H1 (cell line): ENCODE data around the gene FCAR. TPM values are rescaled to one million over a fixed set of nuclear protein-coding genes. Genes with fewer than 3 reads are reported as not detected.

Experiments
- CTCF ChIA-PET: fragments of 300-600 bp; sonication (Branson Sonifier 250); formaldehyde crosslinking; loops from one replicate; lab custom pipeline; 2021; ENCODE audit not compliant: partially characterized antibody; lab: Charles Lee
- POLR2A ChIA-PET: fragments of 300-600 bp; sonication (Branson Sonifier 250); formaldehyde crosslinking; loops from one replicate; lab custom pipeline; 2021; ENCODE audit warnings: inconsistent platforms; ENCODE audit not compliant: partially characterized antibody; lab: Charles Lee
- DNase-seq, 2 experiments: peaks; one replicate each; pipeline versions ENCODE4 v3.0.0 to v3.0.0-alpha.2; 2010 to 2022; ENCODE audit warnings: low spot score in 2 of 2, low read depth in 1 of 2, mixed read lengths in 1 of 2
- FAIRE-seq: peaks from 2 replicates; lab custom pipeline; 2011; peaks lifted over from hg19 to GRCh38; lab: Jason Lieb, UNC
- H2AFZ ChIP-seq: 2 replicates; pipeline ENCODE4 v1.8.1; 2012; ENCODE audit warnings: low read length, inconsistent platforms
- H2AK5ac ChIP-seq: 2 replicates; pipeline ENCODE4 v1.6.1; 2013; ENCODE audit warnings: low read depth, low read length
- H2BK120ac ChIP-seq: replicated peaks from 2 replicates; pipeline ENCODE3; 2013; ENCODE audit warnings: low read depth, low read length, inconsistent platforms
- H2BK12ac ChIP-seq: 2 replicates; pipeline ENCODE4 v1.6.1; 2013; ENCODE audit warnings: low read depth, low read length
- H2BK15ac ChIP-seq: 2 replicates; pipeline ENCODE4 v1.6.1; 2013; ENCODE audit warnings: low read length
- H2BK20ac ChIP-seq: 2 replicates; pipeline ENCODE4 v1.6.1; 2013; ENCODE audit warnings: low read length
- H2BK5ac ChIP-seq: 2 replicates; pipeline ENCODE4 v1.6.1; 2013; ENCODE audit warnings: low read depth, low read length
- H3K14ac ChIP-seq: 2 replicates; pipeline ENCODE4 v1.6.1; 2013; ENCODE audit warnings: inconsistent platforms; ENCODE audit not compliant: insufficient read length
- H3K18ac ChIP-seq: 2 replicates; pipeline ENCODE4 v1.6.1; 2013; ENCODE audit warnings: low read length; ENCODE audit errors: extremely low read depth
- H3K23ac ChIP-seq: 2 replicates; pipeline ENCODE4 v1.6.1; 2013; ENCODE audit warnings: inconsistent platforms; ENCODE audit not compliant: insufficient read length
- H3K23me2 ChIP-seq: 2 replicates; pipeline ENCODE4 v1.6.1; 2013; ENCODE audit warnings: low read depth, low read length
- H3K27ac ChIP-seq: 2 replicates; pipeline ENCODE4 v1.6.1; 2011; ENCODE audit warnings: low read depth, low read length, inconsistent platforms
- H3K27me3 ChIP-seq, 4 experiments: replicated peaks in 1 of 4; 1 replicate in 1 of 4; 2 replicates in 3 of 4; pipeline versions ENCODE4 v1.6.1 to v1.8.1; 2011 to 2013; ENCODE audit warnings: low read length in 3 of 4, mild to moderate bottlenecking in 3 of 4, inconsistent platforms in 2 of 4, mixed read lengths in 2 of 4, moderate library complexity in 1 of 4; ENCODE audit not compliant: control insufficient read depth in 3 of 4, insufficient read depth in 3 of 4; ENCODE audit errors: extremely low read depth in 1 of 4
- H3K36me3 ChIP-seq, 4 experiments: 2 replicates each; pipeline versions ENCODE4 v1.6.1 to v1.8.1; 2011 to 2013; ENCODE audit warnings: mild to moderate bottlenecking in 4 of 4, low read length in 3 of 4, moderate library complexity in 2 of 4, control low read depth in 1 of 4, inconsistent platforms in 1 of 4; ENCODE audit not compliant: insufficient read depth in 4 of 4, control insufficient read depth in 2 of 4
- H3K4ac ChIP-seq: replicated peaks from 2 replicates; pipeline ENCODE3; 2013; ENCODE audit warnings: low read length, low read depth, mixed read lengths, inconsistent platforms; ENCODE audit not compliant: insufficient read length
- H3K4me1 ChIP-seq, 4 experiments: replicated peaks in 1 of 4; 1 replicate in 1 of 4; 2 replicates in 3 of 4; pipeline versions ENCODE4 v1.6.1 to v1.8.1; 2011 to 2013; ENCODE audit warnings: low read length in 3 of 4, inconsistent platforms in 2 of 4, mixed read lengths in 1 of 4; ENCODE audit not compliant: insufficient read depth in 4 of 4, control insufficient read depth in 3 of 4
- H3K4me2 ChIP-seq, 2 experiments: 2 replicates each; pipeline versions ENCODE4 v1.6.1 to v1.8.1; 2011 to 2013; ENCODE audit warnings: low read depth in 2 of 2, low read length in 2 of 2, control low read depth in 1 of 2, inconsistent platforms in 1 of 2, mild to moderate bottlenecking in 1 of 2; ENCODE audit not compliant: insufficient read depth in 1 of 2
- H3K4me3 ChIP-seq, 4 experiments: fragments of 200-600, 300-600 bp in 1 of 4; sonication (generic), shearing (Covaris generic), sonication (Bioruptor Twin) in 1 of 4; 2 replicates each; pipeline versions ENCODE4 v1.5.1 to v1.8.1; 2011 to 2016; ENCODE audit warnings: low read length in 4 of 4, low read depth in 3 of 4, control low read depth in 2 of 4, inconsistent platforms in 2 of 4, mild to moderate bottlenecking in 2 of 4, mixed read lengths in 1 of 4, moderate library complexity in 1 of 4; ENCODE audit not compliant: insufficient read depth in 2 of 4; ENCODE audit errors: extremely low read depth in 1 of 4
- H3K56ac ChIP-seq: replicated peaks from 2 replicates; pipeline ENCODE3; 2013; ENCODE audit warnings: low read depth, mild to moderate bottlenecking, mixed read lengths, low read length, inconsistent platforms; ENCODE audit not compliant: insufficient read length
- H3K79me1 ChIP-seq: 2 replicates; pipeline ENCODE4 v1.6.1; 2013; ENCODE audit warnings: low read depth, low read length, control low read depth
- H3K79me2 ChIP-seq, 2 experiments: 2 replicates each; pipeline versions ENCODE4 v1.6.1 to v1.8.1; 2012 to 2013; ENCODE audit warnings: low read length in 2 of 2, mild to moderate bottlenecking in 2 of 2, inconsistent platforms in 1 of 2; ENCODE audit not compliant: insufficient read depth in 2 of 2, control insufficient read depth in 1 of 2
- H3K9ac ChIP-seq, 4 experiments: replicated peaks in 1 of 4; 1 replicate in 1 of 4; 2 replicates in 3 of 4; pipeline versions ENCODE4 v1.6.1 to v1.8.1; 2011 to 2013; ENCODE audit warnings: low read depth in 3 of 4, low read length in 3 of 4, control low read depth in 2 of 4, mild to moderate bottlenecking in 2 of 4, moderate library complexity in 2 of 4, inconsistent platforms in 1 of 4; ENCODE audit errors: extremely low read depth in 1 of 4
- H3K9me3 ChIP-seq, 2 experiments: 2 replicates each; pipeline versions ENCODE4 v1.6.1 to v1.8.1; 2012 to 2013; ENCODE audit warnings: mild to moderate bottlenecking in 2 of 2, moderate library complexity in 2 of 2, control low read depth in 1 of 2, inconsistent platforms in 1 of 2, low read depth in 1 of 2, low read length in 1 of 2, mixed read lengths in 1 of 2; ENCODE audit not compliant: insufficient read depth in 2 of 2
- H4K20me1 ChIP-seq, 2 experiments: replicated peaks in 1 of 2; 2 replicates each; pipeline versions ENCODE3 to v1.8.1; 2011 to 2013; ENCODE audit warnings: inconsistent platforms in 2 of 2, low read length in 2 of 2, mild to moderate bottlenecking in 1 of 2; ENCODE audit not compliant: insufficient read depth in 2 of 2, control insufficient read depth in 1 of 2
- H4K5ac ChIP-seq: 2 replicates; pipeline ENCODE4 v1.6.1; 2013; ENCODE audit warnings: low read length, low read depth, mixed read lengths, inconsistent platforms; ENCODE audit not compliant: insufficient read length
- H4K8ac ChIP-seq: 2 replicates; pipeline ENCODE4 v1.8.0; 2013; ENCODE audit warnings: mild to moderate bottlenecking, moderate library complexity, low read length, inconsistent platforms; ENCODE audit not compliant: insufficient read depth; ENCODE audit errors: extremely low read depth
- H4K91ac ChIP-seq: replicated peaks from 2 replicates; pipeline ENCODE3; 2013; ENCODE audit warnings: low read length, mixed read lengths, inconsistent platforms; ENCODE audit not compliant: insufficient read length
- BCL11A ChIP-seq, 2 experiments: IDR thresholded peaks; one replicate each; pipeline ENCODE4 v1.6.1; 2011; ENCODE audit warnings: low read depth in 2 of 2, low read length in 2 of 2, mild to moderate bottlenecking in 2 of 2
- RAD21 ChIP-seq, 2 experiments: IDR thresholded peaks in 1 of 2; conservative IDR thresholded peaks in 1 of 2; 2 replicates each; pipeline ENCODE4 v1.6.1; 2011; ENCODE audit warnings: low read depth in 2 of 2, low read length in 2 of 2, improper control_type of control experiment in 1 of 2, inconsistent platforms in 1 of 2, mild to moderate bottlenecking in 1 of 2, moderate library complexity in 1 of 2
- TAF7 ChIP-seq: optimal IDR thresholded peaks from 2 replicates; pipeline ENCODE3; 2011; ENCODE audit warnings: low read depth, mild to moderate bottlenecking, inconsistent platforms, low read length, moderate library complexity, borderline replicate concordance
- WGBS, 2 experiments: shearing (Covaris generic) in 1 of 2; methylation state at CpG; one replicate each; pipeline versions ENCODE4 v1.1.6 to v1.1.7; 2013 to 2015; ENCODE audit warnings: low lambda C conversion rate in 2 of 2, mixed read lengths in 2 of 2, inconsistent platforms in 1 of 2, low coverage in 1 of 2, missing lambda C conversion rate in 1 of 2; ENCODE audit not compliant: insufficient replicate concordance in 2 of 2, insufficient coverage in 1 of 2, insufficient read length in 1 of 2; ENCODE audit errors: extremely low coverage in 1 of 2, missing lambda C conversion rate in 1 of 2; 5-methylcytosine and 5-hydroxymethylcytosine counted together
- polyA plus RNA-seq, 7 experiments: library from polyadenylated mRNA; depleted of rRNA in 3 of 7; stranded (reverse) in 5 of 7; unstranded in 2 of 7; fragments of >200 nt in 5 of 7; fragments of 200-250 nt in 2 of 7; gene quantifications; 1 replicate in 5 of 7; 2 replicates in 1 of 7; 4 replicates in 1 of 7; pipeline versions ENCODE4 v1.2.1 to v1.2.3, GENCODE V29; 2011 to 2013; ENCODE audit warnings: missing spikeins in 2 of 7, mixed read lengths in 2 of 7
- total RNA-seq: library from RNA; stranded (reverse); fragmentation: NEBNext Ultra II Directional; extraction: Animal tissue kit (Norgen Biotek cat#: 25700); gene quantifications from 2 replicates; pipeline ENCODE4 v1.2.1, GENCODE V29; 2021
- TF ChIP-seq, protein P1 (sequence below): IDR thresholded peaks from 2 replicates; pipeline ENCODE4 v1.6.1; 2012; ENCODE audit warnings: low read length, inconsistent platforms
- TF ChIP-seq, protein P2 (sequence below): IDR thresholded peaks from 2 replicates; pipeline ENCODE4 v1.6.1; 2011; ENCODE audit warnings: low read depth, mild to moderate bottlenecking, low read length; ENCODE audit not compliant: insufficient read depth

FCAR gene
- total and polyA plus RNA-seq, 2 of the 8 experiments (the other 6 are each of a cell fraction or from before 2014, with no cell fraction given): not detected

DNA sequence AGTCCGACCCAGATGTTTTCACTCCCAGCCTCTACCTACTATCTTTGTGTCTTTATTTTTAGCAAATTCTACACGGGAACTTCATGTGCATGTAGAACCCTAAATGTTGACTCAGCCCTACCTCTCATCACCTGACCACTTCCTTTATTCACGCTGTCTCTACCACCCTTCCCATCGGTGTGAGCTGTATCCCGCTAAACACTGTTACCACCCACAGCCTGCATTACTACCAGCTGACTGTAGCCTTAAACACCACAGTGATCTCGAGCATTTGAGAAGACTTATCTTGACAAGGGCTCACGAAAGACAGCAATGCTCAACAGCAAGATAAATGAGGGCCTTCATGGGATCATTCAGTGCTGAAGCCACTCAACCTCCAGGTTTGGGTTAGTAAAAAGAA is 47.0 kb downstream of the FCAR start:
- H3K79me1 ChIP-seq: no peaks in the 10 kb centered on the region
- no peaks in the 10 kb centered on the region for H3K27me3 ChIP-seq
- no peak overlapping the region for H3K27ac ChIP-seq
- H3K9me3 ChIP-seq: no peaks in the 10 kb centered on the region; a peak in 1 of 4 replicates
- H3K4ac ChIP-seq: no peak overlapping the region
- WGBS, 2 experiments: 86% methylated on average over 7 of the region's 7 CpGs; no CpG with 5 or more reads in 1 of the 2 experiments
- H4K91ac ChIP-seq: no peak overlapping the region
- no peak for FAIRE-seq
- DNase-seq: no peak
- no peak overlapping the region for H3K56ac ChIP-seq
- no peak overlapping the region for H3K4me2 ChIP-seq
- ChIA-PET CTCF (interaction anchor here (0.6 to 3.9 kb wide), 9 partner anchors 34 to 1505 kb away, joined by 3 to 28 read pairs (median 3); no protein-coding TSS in a partner anchor), POLR2A (interaction anchor here (1.1 kb wide), 1 partner anchor 136 kb away, joined by 3 read pairs; no protein-coding TSS in a partner anchor)
- no peak overlapping the region for H3K14ac ChIP-seq
- H2AK5ac ChIP-seq: no peak overlapping the region
- TF ChIP-seq RAD21 (IDR thresholded peaks at IDR 0.05 in 1 of 2, conservative IDR thresholded peaks at IDR 0.05 in 1 of 2; ENCODE audit: low read depth in 2 of 2, low read length in 2 of 2): no peak
- no peak for TF ChIP-seq BCL11A (IDR thresholded peaks at IDR 0.05; ENCODE audit: low read depth in 2 of 2, low read length in 2 of 2)
- TF ChIP-seq, protein P1, sequence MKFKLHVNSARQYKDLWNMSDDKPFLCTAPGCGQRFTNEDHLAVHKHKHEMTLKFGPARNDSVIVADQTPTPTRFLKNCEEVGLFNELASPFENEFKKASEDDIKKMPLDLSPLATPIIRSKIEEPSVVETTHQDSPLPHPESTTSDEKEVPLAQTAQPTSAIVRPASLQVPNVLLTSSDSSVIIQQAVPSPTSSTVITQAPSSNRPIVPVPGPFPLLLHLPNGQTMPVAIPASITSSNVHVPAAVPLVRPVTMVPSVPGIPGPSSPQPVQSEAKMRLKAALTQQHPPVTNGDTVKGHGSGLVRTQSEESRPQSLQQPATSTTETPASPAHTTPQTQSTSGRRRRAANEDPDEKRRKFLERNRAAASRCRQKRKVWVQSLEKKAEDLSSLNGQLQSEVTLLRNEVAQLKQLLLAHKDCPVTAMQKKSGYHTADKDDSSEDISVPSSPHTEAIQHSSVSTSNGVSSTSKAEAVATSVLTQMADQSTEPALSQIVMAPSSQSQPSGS: no peak
- TF ChIP-seq, protein P2, sequence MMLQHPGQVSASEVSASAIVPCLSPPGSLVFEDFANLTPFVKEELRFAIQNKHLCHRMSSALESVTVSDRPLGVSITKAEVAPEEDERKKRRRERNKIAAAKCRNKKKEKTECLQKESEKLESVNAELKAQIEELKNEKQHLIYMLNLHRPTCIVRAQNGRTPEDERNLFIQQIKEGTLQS: no peak
- no peak for TF ChIP-seq TAF7
- H3K4me1 ChIP-seq: no peaks in the 10 kb centered on the region
- no peak overlapping the region for H2BK5ac ChIP-seq
- H2BK20ac ChIP-seq: no peak overlapping the region
- no peak overlapping the region for H3K9ac ChIP-seq
- no peaks in the 10 kb centered on the region for H3K23me2 ChIP-seq
- H3K79me2 ChIP-seq: no peaks in the 10 kb centered on the region
- H2BK120ac ChIP-seq: no peak overlapping the region
- no peak overlapping the region for H2AFZ ChIP-seq
- H4K20me1 ChIP-seq: no peaks in the 10 kb centered on the region
- H3K18ac ChIP-seq: no peak overlapping the region
- H2BK12ac ChIP-seq: no peak overlapping the region
- H4K5ac ChIP-seq: no peak overlapping the region
- H3K36me3 ChIP-seq: no peaks in the 10 kb centered on the region
- H3K4me3 ChIP-seq: no peak overlapping the region
- no peak overlapping the region for H4K8ac ChIP-seq
- no peak overlapping the region for H3K23ac ChIP-seq
- H2BK15ac ChIP-seq: no peak overlapping the region
